Endothelial cell of umbilical vein (primary cell): ENCODE data around the gene TOE1. TPM values are rescaled to one million over a fixed set of nuclear protein-coding genes. Genes with fewer than 3 reads are reported as not detected.

Experiments used
- BruUV-seq: library from RNA; stranded (reverse); fragments of 400-500 nt; replicated peaks from 2 replicates; lab custom pipeline; 2021; lab: Mats Ljungman, UMichigan
- CTCF ChIA-PET: fragments of 300-600, 350-600 bp; sonication (Branson Sonifier 250); formaldehyde crosslinking; loops from one replicate; lab custom pipeline; 2021; ENCODE audit warnings: antibody characterized with exemption, inconsistent platforms; lab: Charles Lee
- POLR2A ChIA-PET: fragments of 300-600, 350-600 bp; sonication (Branson Sonifier 250); formaldehyde crosslinking; loops from one replicate; lab custom pipeline; 2021; ENCODE audit warnings: antibody characterized with exemption, inconsistent platforms; lab: Charles Lee
- DNase-seq: peaks from one replicate; pipeline ENCODE4 v3.0.0-alpha.2; 2011; ENCODE audit warnings: low read depth, low spot score
- FAIRE-seq: peaks from 2 replicates; lab custom pipeline; 2011; peaks lifted over from hg19 to GRCh38; lab: Jason Lieb, UNC
- H2AFZ ChIP-seq: 2 replicates; pipeline ENCODE4 v1.6.0; 2012; ENCODE audit warnings: low read depth, low read length, control low read depth, inconsistent platforms
- H3K27ac ChIP-seq: 2 replicates; pipeline ENCODE4 v1.5.1; 2011; ENCODE audit warnings: low read depth, mild to moderate bottlenecking, control low read depth, low read length, moderate library complexity; ENCODE audit not compliant: insufficient read depth
- H3K27me3 ChIP-seq, 2 experiments: 2 replicates each; pipeline versions ENCODE4 v1.6.0 to v1.6.1; 2011; ENCODE audit warnings: low read length in 2 of 2, mixed read lengths in 1 of 2; ENCODE audit not compliant: control insufficient read depth in 2 of 2, insufficient read depth in 2 of 2
- H3K36me3 ChIP-seq, 2 experiments: 2 replicates in 1 of 2; 3 replicates in 1 of 2; pipeline ENCODE4 v1.5.1; 2011; ENCODE audit warnings: low read length in 2 of 2, mild to moderate bottlenecking in 1 of 2, moderate library complexity in 1 of 2; ENCODE audit not compliant: control insufficient read depth in 2 of 2, insufficient read depth in 2 of 2; ENCODE audit errors: extremely low read depth in 1 of 2
- H3K4me1 ChIP-seq: 3 replicates; pipeline ENCODE4 v1.5.1; 2011; ENCODE audit warnings: mild to moderate bottlenecking, low read length; ENCODE audit not compliant: control insufficient read depth, insufficient read depth; ENCODE audit errors: extremely low read depth
- H3K4me2 ChIP-seq: 2 replicates; pipeline ENCODE4 v1.6.1; 2011; ENCODE audit warnings: low read length, control low read depth, mixed read lengths; ENCODE audit not compliant: insufficient read depth
- H3K4me3 ChIP-seq, 3 experiments: fragments of 200-600 bp in 1 of 3; sonication (generic), shearing (Covaris generic) in 1 of 3; replicated peaks in 1 of 3; 2 replicates each; pipeline ENCODE4 v1.5.1; 2011 to 2016; ENCODE audit warnings: control low read depth in 3 of 3, low read length in 3 of 3, mild to moderate bottlenecking in 2 of 3, inconsistent platforms in 1 of 3, low read depth in 1 of 3, moderate library complexity in 1 of 3; ENCODE audit not compliant: insufficient read depth in 1 of 3
- H3K79me2 ChIP-seq: 2 replicates; pipeline ENCODE4 v1.6.0; 2012; ENCODE audit warnings: low read length, inconsistent platforms; ENCODE audit not compliant: control insufficient read depth, insufficient read depth
- H3K9ac ChIP-seq: replicated peaks from 2 replicates; pipeline ENCODE3; 2011; ENCODE audit warnings: low read length, control low read depth; ENCODE audit not compliant: insufficient read depth; ENCODE audit errors: extremely low read depth
- H3K9me1 ChIP-seq: replicated peaks from 3 replicates; pipeline ENCODE4 v1.6.0; 2011; ENCODE audit warnings: mild to moderate bottlenecking, low read length; ENCODE audit not compliant: control insufficient read depth, insufficient read depth; ENCODE audit errors: extremely low read depth
- H3K9me3 ChIP-seq: replicated peaks from 2 replicates; pipeline ENCODE4 v1.5.1; 2012; ENCODE audit warnings: low read length, inconsistent platforms; ENCODE audit not compliant: control insufficient read depth, insufficient read depth
- H4K20me1 ChIP-seq: replicated peaks from 2 replicates; pipeline ENCODE3; 2011; ENCODE audit warnings: mild to moderate bottlenecking, low read length; ENCODE audit not compliant: control insufficient read depth, insufficient read depth; ENCODE audit errors: extremely low read depth
- CTCF ChIP-seq, 2 donors: IDR thresholded peaks; 1 replicate in 1 of 2; 2 replicates in 1 of 2; pipeline ENCODE4 v1.5.1; 2011; ENCODE audit warnings: low read length in 2 of 2, mild to moderate bottlenecking in 2 of 2, moderate library complexity in 2 of 2, control low read depth in 1 of 2, inconsistent platforms in 1 of 2, low read depth in 1 of 2; ENCODE audit not compliant: insufficient read depth in 1 of 2; ENCODE audit errors: extremely low read depth in 1 of 2
- EZH2 ChIP-seq: IDR thresholded peaks from 2 replicates; pipeline ENCODE4 v1.6.1; 2012; ENCODE audit warnings: borderline replicate concordance, low read depth, mild to moderate bottlenecking, moderate library complexity, low read length, inconsistent platforms; ENCODE audit not compliant: severe bottlenecking
- FOS ChIP-seq: IDR thresholded peaks from 2 replicates; pipeline ENCODE4 v1.6.1; 2011; ENCODE audit warnings: mild to moderate bottlenecking, low read length, moderate library complexity, borderline replicate concordance; ENCODE audit not compliant: insufficient read depth
- GATA2 ChIP-seq: IDR thresholded peaks from 2 replicates; pipeline ENCODE4 v1.7.0; 2011; ENCODE audit warnings: low read depth, mild to moderate bottlenecking, moderate library complexity, mixed read lengths, low read length; ENCODE audit not compliant: insufficient read length, insufficient read depth
- JUN ChIP-seq: IDR thresholded peaks from 2 replicates; pipeline ENCODE4 v1.6.1; 2011; ENCODE audit warnings: borderline replicate concordance, low read depth; ENCODE audit not compliant: insufficient read length, insufficient read depth
- MAX ChIP-seq: IDR thresholded peaks from 2 replicates; pipeline ENCODE4 v1.6.1; 2011; ENCODE audit not compliant: insufficient read depth, insufficient read length
- MYC ChIP-seq: IDR thresholded peaks from one replicate; pipeline ENCODE4 v1.6.1; 2011; ENCODE audit warnings: mild to moderate bottlenecking, low read depth, low read length
- POLR2A ChIP-seq: IDR thresholded peaks from 2 replicates; pipeline ENCODE4 v1.6.1; 2012; ENCODE audit warnings: low read depth, mild to moderate bottlenecking, control low read depth, low read length
- POLR2AphosphoS5 ChIP-seq: IDR thresholded peaks from 2 replicates; pipeline ENCODE4 v1.6.1; 2012; ENCODE audit warnings: low read depth, mild to moderate bottlenecking, control low read depth, low read length, moderate library complexity; ENCODE audit not compliant: insufficient read depth
- dilution Hi-C: fragments of 300-500 bp; cut with MboI; formaldehyde crosslinking; loops from one replicate; pipeline ENCODE4 v1.15.0; 2019; ENCODE audit warnings: low sequenced_read_pairs; ENCODE audit not compliant: extremely low pct_ligation_motif_present
- intact Hi-C: fragments of 100-400 bp; cut with micrococcal nuclease; formaldehyde crosslinking; loops from one replicate; pipeline ENCODE4 v1.10.0; 2022
- polyA plus RNA-seq, 4 experiments: library from polyadenylated mRNA; depleted of rRNA in 3 of 4; stranded (reverse) in 3 of 4; unstranded in 1 of 4; fragments of >200 nt; gene quantifications; 2 replicates each; pipeline versions ENCODE4 v1.2.1 to v1.2.3, GENCODE V29; 2011 to 2012; ENCODE audit warnings: missing spikeins in 1 of 4
- total RNA-seq: library from RNA; stranded (reverse); gene quantifications from 2 replicates; pipeline ENCODE4 v1.2.3, GENCODE V29; 2021

TOE1 gene
- total and polyA plus RNA-seq, 2 donors (not counting 3 experiments of a cell fraction or from before 2014, with no cell fraction given) = 16.3 to 24.9 TPM

DNA sequence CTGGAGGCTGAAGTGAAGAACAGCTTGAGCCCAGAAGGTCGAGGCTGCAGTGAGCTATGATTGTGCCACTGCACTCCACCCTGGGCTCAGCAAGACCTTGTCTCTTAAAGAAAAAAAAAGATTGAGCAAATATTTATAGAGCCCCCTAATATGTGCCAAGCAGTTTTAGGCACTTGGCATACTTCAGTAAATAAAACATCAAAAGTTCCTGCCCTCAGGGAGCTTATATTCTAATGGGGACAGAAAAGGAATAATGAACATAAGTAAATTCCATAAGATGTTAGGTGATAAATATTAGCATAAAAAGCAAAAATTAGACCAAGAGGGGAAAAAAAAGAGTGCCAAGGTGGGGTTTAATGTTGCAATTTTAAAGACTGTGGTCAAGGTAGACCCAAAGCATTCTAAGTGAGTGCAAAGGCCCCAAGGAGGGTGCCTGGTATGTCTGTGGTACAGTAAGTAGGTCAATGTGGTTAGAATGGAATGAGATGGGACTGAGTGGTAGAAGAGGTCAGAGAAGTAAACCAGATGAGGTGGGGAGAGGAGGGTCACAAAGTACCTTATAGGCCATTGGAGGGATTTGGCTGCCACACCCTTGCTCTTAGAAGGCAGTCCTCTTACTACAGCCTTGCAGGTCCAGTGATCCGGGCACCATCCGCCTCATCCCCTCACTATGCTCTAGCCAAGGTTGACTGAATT is 2.2 kb upstream of the TOE1 start:
- H3K9me3 ChIP-seq = no peaks in the 10 kb centered on the region
- peaks cover 30% of the 10 kb centered on the region for H3K4me1 ChIP-seq
- peaks cover 3 to 6% of the 10 kb centered on the region in 2 experiments for H3K36me3 ChIP-seq
- H3K9ac ChIP-seq = no peak overlapping the region
- TF ChIP-seq POLR2AphosphoS5 (no peak), EZH2 (no peak), POLR2A (no peak), GATA2 (no peak), MYC (no peak), FOS (no peak), CTCF (IDR thresholded peaks at IDR 0.05; ENCODE audit: extremely low read depth in 1 of 2, insufficient read depth in 1 of 2, low read depth in 1 of 2, low read length in 2 of 2) (no peak), JUN (no peak), MAX (no peak)
- ChIA-PET POLR2A (no interaction called here), CTCF (no interaction called here)
- H3K4me2 ChIP-seq = no peak overlapping the region
- H2AFZ ChIP-seq = no peak overlapping the region
- intact Hi-C loops (no loop called here), dilution Hi-C loops (no loop called here)
- H3K4me3 ChIP-seq = no peak overlapping the region
- DNase-seq (no peak), FAIRE-seq (no peak)
- H3K27me3 ChIP-seq = no peaks in the 10 kb centered on the region
- BruUV-seq = no TSS peak
- no peaks in the 10 kb centered on the region for H3K9me1 ChIP-seq
- no peaks in the 10 kb centered on the region for H4K20me1 ChIP-seq
- peaks cover 23% of the 10 kb centered on the region for H3K79me2 ChIP-seq
- no peak overlapping the region for H3K27ac ChIP-seq
